Measurements from ENCODE around the gene TNFAIP6. TPM values are rescaled to one million over a fixed set of nuclear protein-coding genes. Genes with fewer than 3 reads are reported as not detected.

Gene TNFAIP6
- total RNA-seq, 4 donors from 2014 or later, result 0.58 to 1.9 (median 1.0) TPM

DNA sequence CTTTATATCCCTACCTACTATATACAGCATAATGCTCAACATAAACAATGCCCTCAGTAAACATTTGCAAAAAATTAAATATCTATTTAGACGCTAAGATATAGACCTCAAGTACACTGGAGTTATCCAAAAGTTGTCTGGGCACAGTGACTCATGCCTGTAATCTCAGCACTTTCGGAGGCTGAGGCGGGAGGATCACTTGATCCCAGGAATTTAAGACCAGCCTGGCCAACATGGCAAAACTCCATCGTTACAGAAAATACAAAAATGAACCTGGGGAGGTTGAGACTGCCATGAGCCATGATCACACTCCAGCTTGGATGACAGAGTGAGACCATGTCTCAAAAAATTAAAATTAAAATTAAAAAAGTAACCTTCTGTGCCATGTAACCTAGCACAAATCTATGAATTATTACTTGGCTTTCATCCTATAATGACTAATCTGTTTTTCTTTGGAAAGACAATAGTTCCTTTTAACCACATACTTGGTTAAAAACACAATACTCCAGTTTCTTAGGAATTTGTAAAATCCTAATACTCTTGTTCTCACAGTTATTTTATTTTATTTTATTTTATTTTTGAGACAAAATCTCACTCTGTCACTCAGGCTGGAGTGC, 6.7 kb upstream of the TNFAIP6 start:
- WGBS, 2 donors, result 75 to 82% methylated on average over 4 of the region's 4 CpGs
- DNase-seq (ENCODE audit: low spot score in 2 of 2), result no peak

DNA sequence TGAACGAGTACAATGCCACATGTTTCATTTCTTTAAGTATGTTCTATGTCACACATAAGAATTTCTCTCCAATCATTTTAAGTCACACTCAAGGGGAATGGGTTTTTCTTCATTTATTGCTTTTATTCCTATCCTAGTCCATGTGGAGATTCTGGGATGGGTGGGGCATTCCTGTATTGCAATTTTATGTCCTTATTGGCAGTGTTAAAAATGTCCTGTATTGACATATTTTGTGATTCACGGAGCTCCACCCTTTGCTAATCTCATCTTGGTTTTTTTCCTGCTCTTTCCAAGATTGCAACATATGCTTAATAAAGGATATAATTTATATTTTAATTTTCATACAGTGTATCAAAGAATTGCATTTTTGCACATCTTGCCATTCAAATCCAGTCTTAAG, 3.4 kb upstream of the TNFAIP6 start:
- TF ChIP-seq POLR2A (IDR thresholded peaks at IDR 0.05) (no peak), CTCF (IDR thresholded peaks at IDR 0.05) (no peak)
- no peak for DNase-seq (ENCODE audit: low spot score in 2 of 2)
- no peak overlapping the region for H3K4me3 ChIP-seq (ENCODE audit: low read depth, poor library complexity, severe bottlenecking)
- WGBS, 2 donors, result 54 to 60% methylated on average over 2 of the region's 2 CpGs
- intact Hi-C loops (cut with DNase I; ENCODE audit: low total_unique reads), result no loop called here

More for the DNA sequence above, 6.7 kb upstream of the TNFAIP6 start:
- H3K4me3 ChIP-seq (ENCODE audit: low read depth, poor library complexity, severe bottlenecking), result no peak overlapping the region
- no peak for TF ChIP-seq POLR2A (IDR thresholded peaks at IDR 0.05)
- no peak for TF ChIP-seq CTCF (IDR thresholded peaks at IDR 0.05)
- intact Hi-C loops (cut with DNase I; ENCODE audit: low total_unique reads), result no loop called here

DNA sequence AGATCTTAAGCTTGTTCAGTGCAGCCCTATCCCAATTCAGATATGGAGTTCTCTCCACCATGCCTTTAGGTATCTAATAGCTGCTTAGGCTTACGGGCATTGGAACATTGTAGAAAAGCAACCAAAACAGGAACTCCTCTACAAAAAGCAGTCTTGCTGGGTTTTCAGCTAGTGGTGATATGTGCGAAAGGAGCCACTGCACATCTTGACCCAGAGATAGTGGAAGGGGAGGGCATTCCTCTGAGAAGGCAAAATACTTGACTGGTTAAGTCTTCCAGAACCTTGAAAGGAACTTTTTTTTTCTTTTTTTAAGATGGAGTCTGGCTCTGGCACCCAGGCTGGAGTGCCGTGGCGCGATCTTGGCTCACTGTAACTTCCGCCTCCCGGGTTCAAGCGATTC, 2.6 kb upstream of the TNFAIP6 start:
- DNase-seq (ENCODE audit: low spot score in 2 of 2), result no peak
- 95 to 100% methylated on average over 8 of the region's 8 CpGs for WGBS, 2 donors
- TF ChIP-seq POLR2A (IDR thresholded peaks at IDR 0.05), result no peak
- TF ChIP-seq CTCF (IDR thresholded peaks at IDR 0.05), result no peak
- intact Hi-C loops (cut with DNase I; ENCODE audit: low total_unique reads), result no loop called here
- no peak overlapping the region for H3K4me3 ChIP-seq (ENCODE audit: low read depth, poor library complexity, severe bottlenecking)

DNA sequence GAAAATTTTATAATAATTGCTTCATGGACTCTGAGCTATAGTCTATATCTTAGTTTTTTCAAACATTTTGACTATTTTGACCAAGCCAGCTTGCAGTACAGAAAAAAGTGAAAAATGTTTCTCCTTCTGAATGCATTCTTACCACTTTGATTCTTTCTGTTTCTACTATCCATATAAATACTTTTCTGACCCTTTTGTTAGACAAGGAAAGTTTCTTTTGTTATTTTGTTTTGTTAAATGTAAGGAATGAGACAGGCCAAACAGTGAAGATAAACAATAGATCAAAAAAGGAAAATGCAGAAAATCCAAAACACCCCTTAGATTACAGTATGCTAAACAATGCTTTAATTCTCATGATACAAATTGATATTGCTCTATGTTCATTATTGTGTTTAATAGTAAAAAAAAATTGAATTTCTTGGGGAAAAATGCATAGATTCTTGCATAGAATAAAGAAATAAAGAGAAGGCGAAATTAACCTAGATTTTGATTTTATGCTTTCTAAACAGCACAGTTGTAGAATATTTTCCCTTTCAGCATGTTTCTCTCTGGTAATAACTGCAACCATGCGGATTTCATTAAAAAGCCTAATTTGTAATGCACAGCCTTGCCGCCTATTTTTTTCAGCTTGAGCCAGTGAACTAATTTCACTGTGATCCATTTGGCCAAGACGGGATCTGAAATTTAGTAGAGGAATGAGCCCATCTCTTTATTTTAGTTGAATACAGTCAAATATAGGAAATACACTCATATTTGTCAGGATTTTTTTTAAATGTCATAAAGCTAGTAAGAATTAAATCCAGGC, 976 bp downstream of the TNFAIP6 start:
- intact Hi-C loops (cut with DNase I; ENCODE audit: low total_unique reads), result no loop called here
- DNase-seq (ENCODE audit: low spot score in 2 of 2), result no peak
- WGBS, 2 donors, result 66 to 75% methylated on average over 4 of the region's 4 CpGs
- no peak overlapping the region for H3K4me3 ChIP-seq (ENCODE audit: low read depth, poor library complexity, severe bottlenecking)
- TF ChIP-seq CTCF (IDR thresholded peaks at IDR 0.05) (no peak), POLR2A (IDR thresholded peaks at IDR 0.05) (no peak)

DNA sequence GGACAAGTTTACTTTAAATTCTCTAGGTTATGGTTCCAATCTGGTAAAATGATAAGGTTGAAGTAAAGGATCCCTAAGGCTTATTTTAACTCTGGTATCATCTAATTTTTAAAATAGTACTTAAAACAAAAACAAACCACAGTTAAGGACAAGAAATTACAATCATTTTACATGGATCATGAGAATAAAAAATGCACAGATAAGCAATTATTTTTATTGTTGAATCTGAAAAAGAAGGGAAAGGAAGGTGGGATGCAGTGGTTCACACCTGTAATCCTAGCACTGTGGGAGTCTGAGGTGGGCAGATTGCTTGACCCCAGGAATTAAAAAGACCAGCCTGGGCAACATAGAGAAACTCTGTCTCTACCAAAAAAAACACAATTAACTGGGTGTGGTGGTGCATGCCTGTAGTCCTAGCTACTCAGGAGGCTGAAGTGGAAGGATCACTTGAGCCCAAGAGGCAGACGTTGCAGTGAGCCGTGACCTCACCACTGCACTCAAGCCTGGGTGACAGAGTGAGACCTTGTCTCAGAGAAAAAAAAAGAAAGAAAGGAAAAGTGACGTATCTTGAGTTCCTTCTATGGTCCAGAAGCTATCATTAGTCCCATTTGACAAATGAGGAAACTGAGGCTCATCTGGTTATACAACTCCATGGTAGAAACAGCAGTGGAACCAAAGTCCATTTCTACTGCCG, 2.5 kb downstream of the TNFAIP6 start:
- intact Hi-C loops (cut with DNase I; ENCODE audit: low total_unique reads), result no loop called here
- no peak overlapping the region for H3K4me3 ChIP-seq (ENCODE audit: low read depth, poor library complexity, severe bottlenecking)
- 84 to 90% methylated on average over 4 of the region's 4 CpGs for WGBS, 2 donors

More for the DNA sequence above, 2.5 kb downstream of the TNFAIP6 start:
- TF ChIP-seq POLR2A (IDR thresholded peaks at IDR 0.05) (no peak), CTCF (IDR thresholded peaks at IDR 0.05) (no peak)
- DNase-seq (ENCODE audit: low spot score in 2 of 2), result no peak

Measured in lower leg skin (tissue), 4 donors.